Measurements from ENCODE around the gene KLF9.
"Not testable (repeated sequence)": the region's sequence is repeated elsewhere in the genome, so short reads cannot be mapped to it uniquely, and the experiment has no call there.

KLF9 gene

DNA sequence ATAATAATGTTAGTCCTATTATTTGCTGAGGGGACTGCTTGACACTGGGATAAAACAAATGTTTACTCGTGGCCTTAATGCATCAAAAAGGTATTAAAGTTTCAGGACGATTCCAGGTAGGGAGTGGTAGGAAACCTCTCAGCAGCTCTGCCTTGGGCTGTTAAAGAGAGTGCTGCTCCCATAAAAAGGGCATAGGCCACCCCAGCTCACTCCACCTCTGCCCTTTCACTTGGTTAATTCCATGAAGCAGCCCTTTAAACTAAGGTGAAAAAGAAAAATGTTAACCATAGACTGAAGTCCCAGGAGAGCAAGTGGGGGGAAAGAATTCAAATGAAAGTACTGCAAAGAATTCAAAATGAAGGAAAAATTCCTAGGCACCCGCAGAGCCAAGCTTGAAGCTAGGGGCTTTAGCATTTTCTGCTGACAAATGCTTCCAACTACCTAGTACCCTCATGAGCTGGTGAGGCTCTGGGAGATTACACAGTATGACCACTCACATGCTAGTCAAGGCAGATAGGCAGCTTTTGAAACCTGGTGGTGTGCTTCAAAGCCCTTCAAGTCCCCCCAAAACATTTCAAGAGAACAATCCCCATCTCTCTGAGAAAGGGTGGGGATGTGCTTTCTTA is 8.5 kb downstream of the KLF9 start:
- no peak for DNase-seq (ENCODE audit: low read depth)

DNA sequence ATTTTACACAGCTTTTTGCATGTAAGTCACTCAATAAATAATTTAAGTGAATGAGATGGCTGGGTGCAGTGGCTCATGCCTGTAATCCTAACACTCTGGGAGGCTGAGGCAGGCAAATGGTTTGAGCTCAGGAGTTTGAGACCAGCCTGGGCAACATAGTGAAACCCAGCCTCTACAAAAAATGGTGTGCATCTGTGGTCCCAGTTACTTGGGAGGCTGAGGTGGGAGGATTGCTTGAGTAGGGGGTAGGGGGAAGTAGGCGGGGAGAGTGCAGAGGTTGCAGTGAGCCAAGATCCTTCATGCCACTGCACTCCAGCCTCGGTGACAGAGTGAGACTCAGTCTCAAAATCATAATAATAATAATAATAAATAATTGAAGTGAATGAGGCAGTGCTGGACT is 10.2 kb downstream of the KLF9 start:
- DNase-seq (ENCODE audit: low read depth), result no peak

DNA sequence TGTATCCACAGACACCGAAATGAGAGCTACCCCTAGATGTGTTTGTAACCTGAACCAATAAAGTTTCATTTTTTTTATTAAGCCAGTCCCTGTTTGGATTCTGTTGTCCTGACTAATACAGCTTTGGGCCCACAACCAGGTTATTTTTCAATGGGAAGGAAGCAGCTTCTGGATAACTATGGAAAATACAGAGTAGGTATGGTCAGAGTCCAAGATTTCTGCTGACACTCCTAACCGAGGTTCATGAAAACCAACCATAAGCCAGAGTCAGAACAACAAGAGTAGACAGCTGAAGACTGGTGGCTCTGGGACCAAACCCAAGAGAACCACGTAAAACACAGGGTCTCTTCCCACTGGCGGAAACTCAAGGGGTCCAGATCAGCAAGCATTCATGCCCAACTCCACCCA is 10.8 kb downstream of the KLF9 start:
- no peak for DNase-seq (ENCODE audit: low read depth)

DNA sequence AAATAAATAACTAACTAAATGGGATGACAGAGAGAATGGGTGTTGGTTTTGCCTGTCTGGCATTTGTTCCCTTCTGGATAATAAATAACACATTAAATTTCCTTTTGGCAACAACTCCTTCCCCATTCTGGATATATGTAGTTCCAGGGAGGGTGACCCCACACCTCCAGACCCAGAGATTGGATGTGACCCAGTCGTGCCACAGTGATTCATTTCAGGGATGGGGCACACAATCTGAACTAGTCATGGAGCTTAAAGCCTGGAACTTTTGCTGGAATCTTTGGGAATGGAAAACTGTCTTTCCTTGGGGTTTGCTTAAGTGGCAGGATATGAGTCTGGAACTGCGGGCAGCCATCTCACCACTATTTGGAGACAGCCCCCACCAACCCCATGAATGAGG is 11.3 kb downstream of the KLF9 start:
- no peak for DNase-seq (ENCODE audit: low read depth)

DNA sequence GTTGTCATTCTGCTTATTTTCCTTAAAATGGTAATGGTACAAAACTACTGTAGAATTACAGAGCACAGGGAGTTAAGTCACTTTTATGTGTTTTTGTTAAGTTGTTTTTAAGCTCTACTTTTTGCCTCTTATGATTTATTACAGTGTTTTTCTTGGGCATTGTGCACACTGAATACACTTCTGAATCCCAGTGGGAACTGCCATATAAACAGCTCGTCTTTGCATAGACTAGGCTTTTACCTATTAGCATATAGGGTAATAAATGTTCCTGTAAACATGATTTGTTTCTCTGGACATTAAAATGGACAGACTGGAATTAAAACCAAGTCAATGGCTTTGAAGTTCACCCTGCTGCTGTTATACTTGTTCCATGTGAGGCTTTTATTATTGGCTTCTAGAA is 12.2 kb downstream of the KLF9 start:
- DNase-seq (ENCODE audit: low read depth), result no peak

DNA sequence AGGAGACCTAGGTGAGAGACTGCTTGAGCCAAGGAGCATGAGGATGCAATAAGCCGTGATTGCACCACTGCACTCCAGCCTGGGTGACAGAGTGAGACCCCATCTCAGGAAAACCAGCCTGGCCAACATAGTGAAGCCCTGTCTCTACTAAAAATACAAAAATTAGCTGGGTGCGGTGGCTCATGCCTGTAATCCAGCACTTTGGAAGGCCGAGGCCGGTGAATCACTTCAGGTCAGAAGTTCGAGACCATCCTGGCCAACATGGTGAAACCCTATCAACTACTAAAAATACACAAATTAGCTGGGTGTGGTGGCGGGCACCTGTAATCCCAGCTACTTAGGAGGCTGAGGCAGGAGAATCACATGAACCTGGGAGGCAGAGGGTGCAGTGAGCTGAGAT is 13.2 kb downstream of the KLF9 start:
- DNase-seq (ENCODE audit: low read depth), result not testable (repeated sequence)

DNA sequence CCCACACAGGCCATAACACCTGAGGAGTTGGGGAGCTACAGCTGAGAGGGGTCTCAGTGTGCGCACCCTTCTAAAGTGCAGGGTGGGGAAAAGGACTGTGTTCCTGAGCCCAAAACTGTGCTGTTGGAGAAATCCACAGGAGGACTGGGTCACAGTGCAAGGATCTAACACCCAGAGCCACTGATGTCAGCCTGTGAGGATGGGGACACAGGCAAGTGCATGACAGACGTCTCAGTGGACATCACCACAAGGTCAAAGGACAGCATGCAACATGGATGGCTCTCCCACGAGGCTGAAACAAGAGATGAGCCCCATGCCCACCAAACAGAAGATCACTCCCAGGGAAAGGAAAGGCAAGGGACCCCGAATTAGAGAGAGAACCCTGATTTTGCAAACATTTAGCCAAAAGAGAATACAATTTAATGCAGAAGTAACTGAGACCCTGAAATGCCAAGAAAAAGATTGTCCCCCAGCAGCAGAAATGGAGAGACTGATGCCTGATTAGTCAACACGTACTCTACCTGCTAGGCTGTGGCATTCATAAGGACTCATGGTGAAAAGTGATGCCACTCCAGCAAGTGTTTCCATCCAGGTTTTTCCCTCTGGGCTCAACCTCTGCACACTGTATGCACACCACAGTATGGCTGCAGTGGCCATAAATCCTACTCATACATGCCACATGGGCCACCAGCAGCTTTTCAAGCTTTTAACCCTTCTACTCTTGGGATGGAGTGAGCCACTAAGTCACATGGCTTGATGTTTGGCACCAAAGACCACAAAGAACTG is 14.2 kb downstream of the KLF9 start:
- no peak for DNase-seq (ENCODE audit: low read depth)

DNA sequence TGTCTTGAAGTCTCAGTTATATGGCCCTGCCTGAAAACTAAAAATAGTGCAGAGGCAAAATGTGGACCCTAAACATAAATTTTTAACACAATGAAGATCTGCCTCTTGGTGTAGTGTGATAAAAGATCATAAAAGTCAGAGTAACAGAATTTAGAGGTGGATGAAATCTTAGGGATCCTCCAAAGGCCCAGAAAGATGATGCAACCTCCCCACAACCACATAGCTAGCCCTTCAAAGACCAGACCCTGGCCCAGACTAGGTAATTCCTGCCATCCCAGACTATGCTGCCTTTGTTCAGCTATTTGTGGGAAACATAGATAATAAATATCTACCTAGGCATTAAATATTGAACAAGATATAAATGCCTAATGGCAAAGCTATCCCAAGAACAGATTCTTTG is 15.3 kb downstream of the KLF9 start:
- DNase-seq (ENCODE audit: low read depth), result no peak

DNA sequence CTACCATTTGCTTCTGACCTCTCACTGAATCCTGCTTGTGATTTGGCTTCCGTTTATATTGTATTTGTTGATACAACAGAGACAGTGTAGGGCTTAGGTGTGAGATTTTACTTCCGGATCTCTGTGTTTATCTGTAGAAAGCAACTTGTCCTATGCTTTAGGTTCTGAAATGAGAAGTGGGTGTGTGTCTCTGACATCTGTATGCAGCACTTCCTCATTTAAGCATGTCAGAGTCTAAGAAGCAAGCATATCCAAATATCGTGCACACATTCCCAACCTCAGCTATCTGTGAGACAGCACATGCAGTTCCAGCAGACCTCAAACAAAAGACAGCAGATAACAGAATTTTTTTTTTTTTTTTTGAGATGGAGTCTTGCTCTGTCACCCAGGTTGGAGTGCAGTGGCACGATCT is 16.3 kb downstream of the KLF9 start:
- DNase-seq (ENCODE audit: low read depth), result no peak

DNA sequence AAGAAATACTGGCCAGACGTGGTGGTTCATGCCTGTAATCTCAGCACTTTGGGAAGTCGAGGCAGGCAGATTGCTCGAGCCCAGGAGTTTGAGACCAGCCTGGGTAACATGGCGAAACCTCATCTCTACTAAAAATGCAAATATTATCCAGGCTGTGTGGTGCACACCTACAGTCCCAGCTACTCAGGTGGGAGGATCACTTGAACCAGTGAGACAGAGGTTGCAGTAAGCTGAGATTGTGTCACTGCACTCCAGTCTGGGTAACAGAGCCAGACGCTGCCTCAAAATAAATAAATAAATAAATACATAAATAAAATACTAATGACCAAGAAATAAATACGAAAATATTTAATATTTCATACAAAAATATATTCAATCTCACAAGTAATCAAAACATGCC is 18.8 kb downstream of the KLF9 start:
- no peak for DNase-seq (ENCODE audit: low read depth)

DNA sequence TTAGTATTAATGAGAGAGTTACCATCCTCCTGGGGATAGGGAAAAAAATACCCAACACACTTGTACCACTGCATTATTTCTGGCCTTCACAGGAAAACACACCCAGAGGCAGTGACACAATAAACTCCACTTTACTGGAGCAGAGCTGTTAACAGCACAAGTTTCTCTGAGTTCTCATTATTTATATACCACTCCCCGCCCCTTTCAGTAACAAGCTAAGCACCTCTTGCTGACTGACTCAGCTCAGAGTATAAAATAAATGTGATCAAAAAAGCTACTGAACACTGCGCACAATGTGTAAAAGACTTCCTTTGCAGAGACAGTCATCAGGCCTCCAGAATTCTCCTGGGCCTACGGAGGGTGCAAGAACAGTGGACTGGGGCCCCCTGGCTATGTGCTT is 21.6 kb downstream of the KLF9 start:
- no peak for DNase-seq (ENCODE audit: low read depth)

DNA sequence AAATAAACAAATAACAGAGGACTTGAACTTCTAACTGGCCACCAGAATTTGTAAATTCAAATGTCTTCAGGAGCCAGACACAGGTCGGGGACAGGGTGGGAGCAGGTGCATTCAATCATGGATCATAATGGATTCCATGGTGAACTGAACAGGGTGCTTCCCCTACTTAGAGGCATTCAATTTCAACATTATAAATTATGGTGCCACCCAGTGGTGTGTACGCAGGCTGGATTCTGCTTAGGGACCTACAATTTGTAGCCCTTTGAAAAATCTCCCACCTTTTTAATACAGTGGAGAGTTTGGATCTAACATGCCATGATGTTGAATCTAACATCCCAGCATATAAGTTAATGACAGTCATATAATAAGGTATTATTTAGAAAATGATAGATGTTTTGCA is 22.3 kb downstream of the KLF9 start:
- DNase-seq (ENCODE audit: low read depth), result no peak

DNA sequence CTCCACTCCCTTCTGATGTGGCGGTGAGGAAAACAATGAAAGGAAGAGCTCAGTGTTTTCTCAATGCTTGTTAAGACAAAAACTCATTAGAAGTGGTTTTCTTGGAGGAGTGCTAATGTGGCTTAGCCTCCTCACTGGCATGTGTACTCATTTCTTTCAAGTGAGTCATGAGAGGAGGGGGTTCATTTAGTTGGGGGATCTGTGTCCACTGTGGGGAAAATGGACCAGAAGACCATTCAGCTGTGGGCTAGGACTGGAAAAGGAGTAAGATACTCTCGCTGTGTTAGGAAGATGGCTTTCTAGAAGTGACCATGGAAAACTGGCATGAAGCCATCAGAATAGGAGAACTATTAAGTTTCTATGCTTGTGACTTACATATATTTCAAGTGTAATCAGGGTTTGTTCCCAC is 23.5 kb downstream of the KLF9 start:
- DNase-seq (ENCODE audit: low read depth), result no peak

DNA sequence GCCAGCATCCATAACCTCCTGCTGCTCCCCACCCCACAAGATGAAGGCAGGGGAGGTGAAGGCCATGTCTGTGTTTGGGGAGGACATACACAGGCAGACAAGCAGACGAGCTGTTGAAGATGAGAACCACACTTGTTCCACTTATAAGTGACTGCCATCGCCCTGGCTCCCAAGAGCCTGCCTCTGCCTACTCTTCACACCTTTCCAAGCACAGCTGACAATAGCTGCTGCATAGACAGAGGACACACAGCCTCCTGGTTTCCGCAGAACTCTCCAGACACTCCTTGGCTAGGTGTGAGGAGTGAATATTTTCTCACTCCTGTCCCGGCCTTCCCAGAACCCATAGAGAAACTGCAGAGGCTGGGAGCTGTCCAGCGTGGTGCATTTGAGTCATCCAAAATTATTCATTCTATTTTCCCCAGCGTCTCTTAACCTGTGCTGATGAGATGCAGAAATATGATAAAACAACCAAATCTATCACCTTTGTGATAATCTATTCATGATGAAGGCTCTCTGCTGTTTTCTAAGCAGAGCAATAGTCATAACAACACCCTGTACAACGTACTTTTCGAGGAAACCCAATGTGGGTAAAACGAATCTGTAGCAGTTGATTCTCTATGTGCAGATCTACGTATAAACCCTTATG is 24.7 kb downstream of the KLF9 start:
- DNase-seq (ENCODE audit: low read depth), result no peak

DNA sequence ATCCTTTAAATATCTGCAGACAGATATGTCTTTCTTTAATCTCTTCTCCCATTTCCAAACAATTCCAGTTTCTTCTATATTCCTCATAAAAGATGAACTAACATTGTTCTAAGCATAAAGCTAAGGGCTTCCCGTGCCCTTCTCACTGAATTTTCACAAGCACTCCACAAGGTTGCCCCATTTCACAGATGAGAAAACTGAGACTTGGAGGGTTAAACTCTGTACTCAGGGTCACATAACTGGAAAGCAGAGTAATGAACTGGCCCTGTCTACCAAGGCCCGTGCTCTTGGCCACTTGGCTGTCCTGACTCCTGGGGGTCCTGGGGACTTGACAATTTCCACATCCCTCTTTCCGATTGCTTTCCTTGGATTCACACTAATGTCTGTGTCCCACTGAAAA is 25.3 kb downstream of the KLF9 start:
- DNase-seq (ENCODE audit: low read depth), result no peak

DNA sequence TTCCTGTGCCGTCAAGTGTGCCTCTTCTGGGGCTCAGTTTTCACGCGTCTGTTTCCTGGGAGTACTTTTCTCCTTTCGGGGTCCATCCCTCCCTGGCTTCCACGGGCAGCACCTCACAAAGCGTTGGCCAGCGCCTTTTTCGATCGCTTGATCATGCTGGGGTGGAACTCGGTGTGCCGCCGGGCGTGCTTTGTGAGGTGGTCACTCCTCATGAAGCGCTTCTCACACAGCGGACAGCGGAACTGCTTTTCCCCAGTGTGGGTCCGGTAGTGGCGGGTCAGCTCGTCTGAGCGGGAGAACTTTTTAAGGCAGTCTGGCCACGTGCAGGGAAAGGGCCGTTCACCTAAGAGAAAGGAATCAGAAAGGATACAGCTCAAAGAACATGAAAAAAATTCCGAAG is 26.8 kb downstream of the KLF9 start:
- no peak for DNase-seq (ENCODE audit: low read depth)

DNA sequence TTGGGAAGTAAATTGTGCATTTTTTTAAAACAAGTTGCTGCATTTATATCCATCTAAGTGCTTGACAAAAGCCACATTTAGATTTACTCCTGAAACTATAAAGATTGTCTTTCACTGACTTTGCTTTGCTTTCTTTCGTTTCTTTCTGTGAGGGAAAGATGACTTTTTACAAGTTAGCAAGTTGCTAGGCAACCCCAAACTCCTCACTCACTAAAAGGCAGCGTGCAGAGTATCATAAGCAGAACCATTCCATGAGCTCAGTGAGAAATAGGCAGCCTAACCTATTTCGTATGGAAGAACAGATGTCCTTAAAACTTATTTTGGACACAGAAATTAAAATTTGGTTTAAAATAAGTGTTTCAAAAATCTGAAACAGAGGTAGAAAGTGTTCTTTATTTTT is 29.0 kb downstream of the KLF9 start:
- no peak for DNase-seq (ENCODE audit: low read depth)

DNA sequence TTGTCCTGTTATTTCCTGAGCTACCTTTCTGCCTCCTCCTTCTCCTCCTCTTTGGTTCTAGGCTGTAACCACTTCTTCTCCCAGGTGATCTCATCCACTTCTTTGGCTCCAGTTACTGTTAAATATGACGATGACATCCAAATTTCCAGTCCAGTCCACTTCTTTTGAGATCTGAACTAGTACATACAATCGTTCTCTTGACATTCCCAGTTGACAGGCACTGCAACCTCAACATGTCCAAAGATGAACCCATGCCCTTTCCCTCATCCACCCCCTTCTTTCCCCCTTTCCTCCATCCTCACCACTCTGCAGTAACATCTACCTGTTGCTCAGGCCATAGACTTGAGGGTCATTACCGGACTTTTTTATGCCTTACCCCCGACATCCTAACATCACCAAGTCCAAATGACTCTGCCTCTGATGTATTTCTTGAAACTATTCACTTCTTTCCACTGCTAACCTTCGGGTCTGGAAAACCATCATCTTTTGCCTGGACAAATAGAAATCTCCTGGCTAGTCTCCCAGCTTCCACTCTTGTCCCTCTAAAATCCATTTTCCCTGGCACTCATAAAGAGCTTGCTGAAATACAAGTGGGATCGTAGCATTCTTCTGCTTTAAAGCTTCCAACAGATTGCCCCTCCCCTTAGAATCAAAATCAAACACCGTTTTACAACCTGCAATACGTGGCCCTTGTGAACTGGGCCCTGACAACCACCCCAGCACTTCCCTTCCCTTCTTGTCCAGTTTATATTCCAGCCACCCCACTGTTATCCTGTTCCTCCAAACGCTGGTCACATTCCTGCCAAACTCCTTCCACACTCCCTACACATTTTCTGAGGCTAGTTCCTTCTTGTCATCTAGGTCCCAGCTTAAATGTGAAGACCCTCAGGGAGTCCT is 31.5 kb downstream of the KLF9 start:
- no peak for DNase-seq (ENCODE audit: low read depth)

DNA sequence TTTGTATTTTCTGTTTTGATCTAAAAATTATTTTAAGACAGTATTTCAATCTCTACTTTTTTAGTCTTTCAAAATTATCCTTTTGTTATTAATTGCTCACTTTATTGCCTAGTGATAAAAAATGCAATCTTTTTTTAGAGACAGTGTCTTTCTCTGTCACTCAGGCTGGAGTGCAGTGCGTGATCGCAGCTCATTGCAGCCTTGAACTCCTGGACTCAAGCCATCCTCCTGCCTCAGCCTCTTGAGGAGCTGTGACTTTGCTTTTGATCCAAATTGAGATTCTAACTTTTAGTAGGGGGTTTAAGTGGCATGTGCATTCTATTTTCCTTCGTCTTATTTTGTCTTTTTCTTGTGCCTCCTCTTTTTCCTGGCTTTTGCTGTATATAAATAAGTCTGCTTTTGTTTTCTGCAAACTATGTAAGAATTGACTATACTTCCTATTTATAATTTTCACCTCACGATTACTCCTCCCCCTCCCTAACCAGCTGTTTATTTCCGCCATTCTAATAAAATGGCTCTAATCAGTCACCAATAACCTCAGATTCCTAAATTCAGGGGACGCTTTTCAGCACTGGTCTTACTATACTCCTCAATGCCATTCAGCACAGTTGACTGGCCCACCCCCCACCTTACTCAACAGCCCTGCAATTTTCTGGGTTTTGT is 32.3 kb downstream of the KLF9 start:
- DNase-seq (ENCODE audit: low read depth), result no peak

DNA sequence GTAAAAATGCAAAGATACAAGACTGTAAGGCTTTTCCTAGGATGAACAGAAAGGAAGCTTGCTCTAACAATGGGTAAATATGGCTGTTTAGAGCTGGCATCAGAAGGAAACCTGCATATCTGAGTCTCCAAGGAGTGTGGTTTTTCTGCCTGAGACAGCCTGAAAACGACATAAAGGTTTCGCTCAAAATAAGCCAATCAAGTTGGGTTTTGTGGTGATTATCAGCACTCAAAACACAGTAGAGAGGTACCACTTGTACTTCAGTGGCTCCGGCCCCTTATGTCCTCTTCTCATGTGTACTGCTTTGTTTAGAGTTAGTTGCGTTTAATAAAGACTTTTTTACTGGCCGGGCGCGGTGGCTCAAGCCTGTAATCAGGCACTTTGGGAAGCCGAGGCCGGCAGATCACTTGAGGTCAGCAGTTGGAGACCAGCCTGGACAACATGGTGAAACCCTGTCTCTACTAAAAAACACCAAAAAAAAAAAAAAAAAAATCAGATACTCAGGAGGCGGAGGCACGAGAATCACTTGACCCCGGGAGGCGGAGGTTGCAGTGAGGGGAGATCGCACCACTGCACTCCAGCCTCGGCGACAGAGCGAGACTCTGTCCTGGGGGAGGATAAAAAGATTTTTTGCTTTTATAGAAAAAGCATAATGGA is 39.4 kb downstream of the KLF9 start:
- no peak for DNase-seq (ENCODE audit: low read depth)

DNA sequence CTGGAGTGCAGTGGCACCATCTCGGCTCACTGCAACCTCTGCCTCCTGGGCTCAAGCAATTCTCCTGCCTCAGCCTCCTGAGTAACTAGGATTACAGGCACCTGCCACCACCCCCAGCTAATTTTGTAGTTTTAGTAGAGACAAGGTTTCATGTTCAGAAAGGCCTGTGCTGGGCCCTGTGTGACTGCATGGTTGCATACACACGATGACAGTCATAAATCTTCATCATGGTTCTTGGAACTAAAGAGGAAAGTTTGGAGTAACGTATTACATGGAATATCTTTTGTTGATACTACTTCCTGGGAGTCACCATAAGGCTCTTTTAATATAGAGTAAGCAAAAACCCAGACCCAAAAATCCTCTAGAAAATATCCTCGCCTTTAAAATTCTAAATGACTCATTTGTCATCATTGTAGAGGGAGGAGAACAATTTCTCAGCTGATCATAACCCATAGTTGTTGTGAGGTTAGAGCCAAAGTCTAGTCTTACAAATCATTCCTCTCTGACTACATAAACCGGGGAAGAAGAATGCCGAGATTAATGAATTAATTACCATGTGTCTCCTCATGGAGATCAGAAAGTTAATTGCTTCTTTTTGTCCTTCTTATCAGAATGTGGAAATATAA is 47.0 kb downstream of the KLF9 start:
- DNase-seq (ENCODE audit: low read depth), result no peak
